Bone marrow (tissue), 2 donors: ENCODE results near the gene SEMA3B.
A peak's percentile ranks its signal among the peaks of the same experiment; 100 is the strongest.
"Not testable (repeated sequence)": the region's sequence is repeated elsewhere in the genome, so short reads cannot be mapped to it uniquely, and the experiment has no call there.

Source experiments
- DNase-seq, 2 donors: peaks; one replicate each; lab custom pipeline; 2025; lab: John Stamatoyannopoulos, UW

The SEMA3B gene

GRCh38 chr3:50272911-50273688, 4.2 kb downstream of the SEMA3B start:
- peak; percentile 43 to 82 for DNase-seq

- no peak for DNase-seq
Measured at GRCh38 chr3:50273689-50274065, 4.7 kb downstream of the SEMA3B start.

- peak; percentile 37 to 49 for DNase-seq
Measured at GRCh38 chr3:50274371-50275104, 5.6 kb downstream of the SEMA3B start.

GRCh38 chr3:50275141-50275995, 6.4 kb downstream of the SEMA3B start:
- DNase-seq: no peak

- DNase-seq: no peak
Measured at GRCh38 chr3:50275996-50276761, 7.2 kb downstream of the SEMA3B start.

GRCh38 chr3:50276762-50277101, 7.8 kb downstream of the SEMA3B start:
- no peak for DNase-seq

- DNase-seq: no peak
Measured at GRCh38 chr3:50278123-50278879, 9.4 kb downstream of the SEMA3B start.

GRCh38 chr3:50278880-50279224, 9.9 kb downstream of the SEMA3B start, which contains the start of gene LSMEM2:
TSS of gene LSMEM2 (plus strand) at chr3:50279087. CDS start at chr3:50279114, 27 bp downstream.
- no peak for DNase-seq

GRCh38 chr3:50279255-50280016, 10.5 kb downstream of the SEMA3B start:
- DNase-seq: no peak

GRCh38 chr3:50284121-50284520, 15.2 kb downstream of the SEMA3B start:
- DNase-seq: not testable (repeated sequence)

- no peak for DNase-seq
Measured at GRCh38 chr3:50286322-50287227, 17.6 kb downstream of the SEMA3B start.

GRCh38 chr3:50287262-50287661, 18.3 kb downstream of the SEMA3B start:
- DNase-seq: no peak

GRCh38 chr3:50288387-50289007, 19.6 kb downstream of the SEMA3B start:
- DNase-seq: no peak

- no peak for DNase-seq
Measured at GRCh38 chr3:50289130-50289529, 20.2 kb downstream of the SEMA3B start.

- no peak for DNase-seq
Measured at GRCh38 chr3:50290161-50290641, 21.3 kb downstream of the SEMA3B start.

GRCh38 chr3:50292159-50293078, 23.5 kb downstream of the SEMA3B start, which contains the start of gene IFRD2:
TSS of gene IFRD2 (minus strand) at chr3:50292429. CDS start at chr3:50292274, 155 bp downstream.
- DNase-seq: peak; percentile 78 to 96

GRCh38 chr3:50293079-50293801, 24.3 kb downstream of the SEMA3B start:
- no peak for DNase-seq
